Measurements from ENCODE around the gene SEC62.

DNA sequence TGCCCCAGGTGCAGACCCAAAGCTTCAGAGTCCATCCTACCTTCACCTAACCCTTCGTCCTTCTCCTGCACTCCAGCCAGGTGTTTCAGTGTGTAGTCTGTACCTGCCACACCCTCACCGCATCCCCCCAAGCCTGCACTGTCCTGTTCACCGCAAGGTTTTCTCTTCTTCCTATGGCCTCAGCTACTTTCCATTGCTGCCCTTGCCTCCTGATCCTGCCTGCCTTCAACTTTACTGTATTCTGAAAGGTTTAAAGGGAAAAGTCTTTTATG lies 80.5 kb downstream of the SEC62 start:
- TF ChIP-seq, protein P1, sequence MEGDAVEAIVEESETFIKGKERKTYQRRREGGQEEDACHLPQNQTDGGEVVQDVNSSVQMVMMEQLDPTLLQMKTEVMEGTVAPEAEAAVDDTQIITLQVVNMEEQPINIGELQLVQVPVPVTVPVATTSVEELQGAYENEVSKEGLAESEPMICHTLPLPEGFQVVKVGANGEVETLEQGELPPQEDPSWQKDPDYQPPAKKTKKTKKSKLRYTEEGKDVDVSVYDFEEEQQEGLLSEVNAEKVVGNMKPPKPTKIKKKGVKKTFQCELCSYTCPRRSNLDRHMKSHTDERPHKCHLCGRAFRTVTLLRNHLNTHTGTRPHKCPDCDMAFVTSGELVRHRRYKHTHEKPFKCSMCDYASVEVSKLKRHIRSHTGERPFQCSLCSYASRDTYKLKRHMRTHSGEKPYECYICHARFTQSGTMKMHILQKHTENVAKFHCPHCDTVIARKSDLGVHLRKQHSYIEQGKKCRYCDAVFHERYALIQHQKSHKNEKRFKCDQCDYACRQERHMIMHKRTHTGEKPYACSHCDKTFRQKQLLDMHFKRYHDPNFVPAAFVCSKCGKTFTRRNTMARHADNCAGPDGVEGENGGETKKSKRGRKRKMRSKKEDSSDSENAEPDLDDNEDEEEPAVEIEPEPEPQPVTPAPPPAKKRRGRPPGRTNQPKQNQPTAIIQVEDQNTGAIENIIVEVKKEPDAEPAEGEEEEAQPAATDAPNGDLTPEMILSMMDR (IDR thresholded peaks at IDR 0.05) = no peak
- no peak for TF ChIP-seq POLR2A (IDR thresholded peaks at IDR 0.05)

All from breast epithelium (tissue), 3 donors.